ENCODE data around the gene STXBP6. TPM values are rescaled to one million over a fixed set of nuclear protein-coding genes. Genes with fewer than 3 reads are reported as not detected.

The STXBP6 gene
- total and polyA plus RNA-seq, 2 of the 13 experiments (the other 11 are each of a cell fraction or from before 2014, with no cell fraction given) = 35.3 to 42.8 TPM

DNA sequence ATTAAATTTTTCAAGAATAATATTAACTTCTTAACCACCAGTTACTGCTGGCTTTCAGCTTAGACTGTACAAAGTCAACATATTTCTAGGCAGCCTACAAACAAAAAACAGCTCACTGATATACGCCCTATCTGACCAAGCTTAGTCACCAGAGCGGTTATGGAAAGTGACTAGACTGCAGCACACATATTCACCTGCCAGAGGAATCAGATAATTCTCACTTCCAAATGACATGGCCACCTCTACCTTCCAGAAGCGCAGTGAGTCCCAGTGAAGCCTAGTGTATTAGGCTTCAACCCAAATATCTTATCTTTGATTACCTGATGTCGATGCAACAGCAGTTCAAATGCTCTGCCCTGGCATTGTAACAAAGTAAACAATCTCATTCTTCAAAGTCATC, 8.5 kb downstream of the STXBP6 start:
- ChIA-PET CTCF (ENCODE audit: low intra/inter-chr PET ratio, low total read pairs) (no interaction called here), POLR2A (interaction anchor here (0.8 kb wide), 1 partner anchor 9 kb away, joined by 4 read pairs; the partner anchor contains the start of gene STXBP6)
- no peak for FAIRE-seq
- DNase-seq (ENCODE audit: low spot score) = no peak
- Histone ChIP-seq H3K4me2 (ENCODE audit: low read depth, low read length) (no peak overlapping the region), H3K27ac (ENCODE audit: extremely low read length, insufficient read depth, low read length) (no peak overlapping the region), H3K79me2 (ENCODE audit: insufficient read depth, low read length) (peaks cover 2% of the 10 kb centered on the region), H3K9ac (ENCODE audit: insufficient read depth, low read depth, low read length) (no peak overlapping the region), H3K4me3 (replicated peaks in 1 of 3; ENCODE audit: insufficient read depth in 1 of 3, low read depth in 2 of 3, low read length in 3 of 3) (no peak overlapping the region), H2AFZ (ENCODE audit: low read length) (no peak overlapping the region), H3K9me3 (ENCODE audit: low read length) (no peaks in the 10 kb centered on the region), H3K4me1 (ENCODE audit: insufficient read depth, low read length) (peaks cover 41% of the 10 kb centered on the region), H4K20me1 (ENCODE audit: insufficient read depth, low read length) (no peaks in the 10 kb centered on the region), H3K36me3 (replicated peaks in 1 of 2; ENCODE audit: control insufficient read depth in 1 of 2, insufficient read depth in 2 of 2, low read length in 2 of 2) (no peaks in the 10 kb centered on the region), H3K27me3 (ENCODE audit: control insufficient read depth in 1 of 2, insufficient read depth in 2 of 2, low read length in 2 of 2) (no peaks in the 10 kb centered on the region)
- peak; percentile 30; the same call in 1 of the 3 replicates for ATAC-seq
- in situ Hi-C loops (cut with HindIII; ENCODE audit: extremely low pct_ligation_motif_present, low pct_unique_long_range_greater_than_20kb) = loop anchor here (5.0 kb wide), 2 partner anchors 234 to 304 kb away; no protein-coding TSS in a partner anchor
- no TSS peak for BruUV-seq (replicated peaks)
- WGBS (ENCODE audit: low lambda C conversion rate) = 80% methylated on average over 4 of the region's 4 CpGs
- intact Hi-C loops (cut with micrococcal nuclease; ENCODE audit: unreplicated experiment) = no loop called here
- TF ChIP-seq, protein P1, sequence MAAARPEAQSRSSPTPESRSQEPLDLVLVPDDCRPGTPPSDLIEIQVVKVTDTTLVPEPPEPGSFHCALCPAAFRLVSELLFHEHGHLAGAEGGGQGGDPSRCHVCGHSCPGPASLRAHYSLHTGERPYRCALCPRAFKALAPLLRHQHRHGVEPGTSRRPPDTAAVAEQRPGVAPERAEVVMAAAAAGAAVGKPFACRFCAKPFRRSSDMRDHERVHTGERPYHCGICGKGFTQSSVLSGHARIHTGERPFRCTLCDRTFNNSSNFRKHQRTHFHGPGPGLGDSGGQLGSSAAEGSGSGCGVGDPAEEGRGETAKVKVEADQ (CRISPR knock-in tag; IDR thresholded peaks at IDR 0.05; ENCODE audit: borderline replicate concordance) = no peak
- no peak for TF ChIP-seq SMAD3 (CRISPR knock-in tag; IDR thresholded peaks at IDR 0.05)
- TF ChIP-seq SMAD1 (CRISPR knock-in tag; IDR thresholded peaks at IDR 0.05; ENCODE audit: borderline replicate concordance, low read depth) = no peak
- TF ChIP-seq GABPA (IDR thresholded peaks at IDR 0.05; ENCODE audit: low read depth, low read length) = no peak
- TF ChIP-seq GABPA (CRISPR knock-in tag; IDR thresholded peaks at IDR 0.05; ENCODE audit: low read depth) = no peak
- TF ChIP-seq ZNF792 (CRISPR knock-in tag; IDR thresholded peaks at IDR 0.05) = 0 out of 2 replicates have a peak, but pooled peaks have one; percentile 20
- TF ChIP-seq ZNF501 (CRISPR knock-in tag; IDR thresholded peaks at IDR 0.05) = no peak
- TF ChIP-seq PRPF4 (IDR thresholded peaks at IDR 0.05; ENCODE audit: low read depth, low read length, poor library complexity, severe bottlenecking) = peak; percentile 63
- no peak for TF ChIP-seq ZMYM4 (CRISPR knock-in tag; IDR thresholded peaks at IDR 0.05)
- TF ChIP-seq SP5 (CRISPR knock-in tag; IDR thresholded peaks at IDR 0.05; ENCODE audit: borderline replicate concordance, low read depth) = no peak
- TF ChIP-seq, protein P2, sequence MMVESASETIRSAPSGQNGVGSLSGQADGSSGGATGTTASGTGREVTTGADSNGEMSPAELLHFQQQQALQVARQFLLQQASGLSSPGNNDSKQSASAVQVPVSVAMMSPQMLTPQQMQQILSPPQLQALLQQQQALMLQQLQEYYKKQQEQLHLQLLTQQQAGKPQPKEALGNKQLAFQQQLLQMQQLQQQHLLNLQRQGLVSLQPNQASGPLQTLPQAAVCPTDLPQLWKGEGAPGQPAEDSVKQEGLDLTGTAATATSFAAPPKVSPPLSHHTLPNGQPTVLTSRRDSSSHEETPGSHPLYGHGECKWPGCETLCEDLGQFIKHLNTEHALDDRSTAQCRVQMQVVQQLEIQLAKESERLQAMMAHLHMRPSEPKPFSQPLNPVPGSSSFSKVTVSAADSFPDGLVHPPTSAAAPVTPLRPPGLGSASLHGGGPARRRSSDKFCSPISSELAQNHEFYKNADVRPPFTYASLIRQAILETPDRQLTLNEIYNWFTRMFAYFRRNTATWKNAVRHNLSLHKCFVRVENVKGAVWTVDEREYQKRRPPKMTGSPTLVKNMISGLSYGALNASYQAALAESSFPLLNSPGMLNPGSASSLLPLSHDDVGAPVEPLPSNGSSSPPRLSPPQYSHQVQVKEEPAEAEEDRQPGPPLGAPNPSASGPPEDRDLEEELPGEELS (CRISPR knock-in tag; IDR thresholded peaks at IDR 0.05) = 0 out of 2 replicates have a peak, but pooled peaks have one; percentile 13
- TF ChIP-seq, protein P3, sequence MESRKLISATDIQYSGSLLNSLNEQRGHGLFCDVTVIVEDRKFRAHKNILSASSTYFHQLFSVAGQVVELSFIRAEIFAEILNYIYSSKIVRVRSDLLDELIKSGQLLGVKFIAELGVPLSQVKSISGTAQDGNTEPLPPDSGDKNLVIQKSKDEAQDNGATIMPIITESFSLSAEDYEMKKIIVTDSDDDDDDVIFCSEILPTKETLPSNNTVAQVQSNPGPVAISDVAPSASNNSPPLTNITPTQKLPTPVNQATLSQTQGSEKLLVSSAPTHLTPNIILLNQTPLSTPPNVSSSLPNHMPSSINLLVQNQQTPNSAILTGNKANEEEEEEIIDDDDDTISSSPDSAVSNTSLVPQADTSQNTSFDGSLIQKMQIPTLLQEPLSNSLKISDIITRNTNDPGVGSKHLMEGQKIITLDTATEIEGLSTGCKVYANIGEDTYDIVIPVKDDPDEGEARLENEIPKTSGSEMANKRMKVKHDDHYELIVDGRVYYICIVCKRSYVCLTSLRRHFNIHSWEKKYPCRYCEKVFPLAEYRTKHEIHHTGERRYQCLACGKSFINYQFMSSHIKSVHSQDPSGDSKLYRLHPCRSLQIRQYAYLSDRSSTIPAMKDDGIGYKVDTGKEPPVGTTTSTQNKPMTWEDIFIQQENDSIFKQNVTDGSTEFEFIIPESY (CRISPR knock-in tag; IDR thresholded peaks at IDR 0.05) = peak; percentile 66; the same call in 1 of the 2 replicates
- no peak for TF ChIP-seq RBM22 (optimal IDR thresholded peaks at IDR 0.05; ENCODE audit: low read length)
- TF ChIP-seq HOXA7 (CRISPR knock-in tag; IDR thresholded peaks at IDR 0.05) = no peak
- no peak for TF ChIP-seq SRSF9 (IDR thresholded peaks at IDR 0.05; ENCODE audit: borderline replicate concordance, insufficient read depth, low read depth, low read length, poor library complexity, severe bottlenecking)
- TF ChIP-seq, protein P4, sequence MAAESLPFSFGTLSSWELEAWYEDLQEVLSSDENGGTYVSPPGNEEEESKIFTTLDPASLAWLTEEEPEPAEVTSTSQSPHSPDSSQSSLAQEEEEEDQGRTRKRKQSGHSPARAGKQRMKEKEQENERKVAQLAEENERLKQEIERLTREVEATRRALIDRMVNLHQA (CRISPR knock-in tag; IDR thresholded peaks at IDR 0.05) = no peak
- TF ChIP-seq ZBTB38 (CRISPR knock-in tag; IDR thresholded peaks at IDR 0.05) = peak; percentile 58; the same call in 1 of the 2 replicates
- 0 out of 2 replicates have a peak, but pooled peaks have one; percentile 1 for TF ChIP-seq STAG1 (CRISPR knock-in tag; IDR thresholded peaks at IDR 0.05)
- TF ChIP-seq, protein P5, sequence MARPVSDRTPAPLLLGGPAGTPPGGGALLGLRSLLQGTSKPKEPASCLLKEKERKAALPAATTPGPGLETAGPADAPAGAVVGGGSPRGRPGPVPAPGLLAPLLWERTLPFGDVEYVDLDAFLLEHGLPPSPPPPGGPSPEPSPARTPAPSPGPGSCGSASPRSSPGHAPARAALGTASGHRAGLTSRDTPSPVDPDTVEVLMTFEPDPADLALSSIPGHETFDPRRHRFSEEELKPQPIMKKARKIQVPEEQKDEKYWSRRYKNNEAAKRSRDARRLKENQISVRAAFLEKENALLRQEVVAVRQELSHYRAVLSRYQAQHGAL (CRISPR knock-in tag; IDR thresholded peaks at IDR 0.05; ENCODE audit: not compliant biosample characterization) = no peak
- no peak for TF ChIP-seq ZNF44 (CRISPR knock-in tag; IDR thresholded peaks at IDR 0.05)
- peak; percentile 36 for TF ChIP-seq FOSL2 (CRISPR knock-in tag; IDR thresholded peaks at IDR 0.05)

All from HepG2 (cell line).